ENCODE data around the gene TXLNB. TPM values are rescaled to one million over a fixed set of nuclear protein-coding genes. Genes with fewer than 3 reads are reported as not detected.

Gene TXLNB
- total and polyA plus RNA-seq, 9 donors: 2.3 to 7.9 (median 5.0) TPM

DNA sequence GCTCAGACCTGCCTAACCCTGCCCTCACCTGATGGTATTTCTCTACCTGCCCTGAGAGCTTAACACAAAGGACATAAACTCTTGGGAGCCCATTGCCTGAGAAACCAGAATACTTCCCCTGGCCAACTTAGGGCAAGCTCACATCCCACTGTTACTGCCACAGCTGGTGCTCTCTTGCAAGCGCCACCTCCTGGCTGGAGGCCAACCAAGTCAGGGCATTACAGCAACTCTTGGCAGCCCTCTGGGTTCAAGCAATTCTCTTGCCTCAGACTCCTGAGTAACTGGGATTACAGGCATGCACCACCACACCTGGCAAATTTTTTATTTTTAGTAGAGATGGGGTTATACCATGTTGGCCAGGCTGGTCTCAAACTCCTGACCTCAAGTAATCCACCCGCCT is 86.8 kb downstream of the TXLNB start:
- Histone ChIP-seq H3K4me1 (ENCODE audit: insufficient read depth) (no peaks in the 10 kb centered on the region), H3K36me3 (no peaks in the 10 kb centered on the region), H3K9me3 (no peaks in the 10 kb centered on the region), H3K27me3 (no peaks in the 10 kb centered on the region), H3K27ac (no peak overlapping the region), H3K4me3 (no peak overlapping the region)
- no peak for DNase-seq
- TF ChIP-seq POLR2A (IDR thresholded peaks at IDR 0.05) (no peak), EP300 (IDR thresholded peaks at IDR 0.05) (no peak)
- TF ChIP-seq, protein P1, sequence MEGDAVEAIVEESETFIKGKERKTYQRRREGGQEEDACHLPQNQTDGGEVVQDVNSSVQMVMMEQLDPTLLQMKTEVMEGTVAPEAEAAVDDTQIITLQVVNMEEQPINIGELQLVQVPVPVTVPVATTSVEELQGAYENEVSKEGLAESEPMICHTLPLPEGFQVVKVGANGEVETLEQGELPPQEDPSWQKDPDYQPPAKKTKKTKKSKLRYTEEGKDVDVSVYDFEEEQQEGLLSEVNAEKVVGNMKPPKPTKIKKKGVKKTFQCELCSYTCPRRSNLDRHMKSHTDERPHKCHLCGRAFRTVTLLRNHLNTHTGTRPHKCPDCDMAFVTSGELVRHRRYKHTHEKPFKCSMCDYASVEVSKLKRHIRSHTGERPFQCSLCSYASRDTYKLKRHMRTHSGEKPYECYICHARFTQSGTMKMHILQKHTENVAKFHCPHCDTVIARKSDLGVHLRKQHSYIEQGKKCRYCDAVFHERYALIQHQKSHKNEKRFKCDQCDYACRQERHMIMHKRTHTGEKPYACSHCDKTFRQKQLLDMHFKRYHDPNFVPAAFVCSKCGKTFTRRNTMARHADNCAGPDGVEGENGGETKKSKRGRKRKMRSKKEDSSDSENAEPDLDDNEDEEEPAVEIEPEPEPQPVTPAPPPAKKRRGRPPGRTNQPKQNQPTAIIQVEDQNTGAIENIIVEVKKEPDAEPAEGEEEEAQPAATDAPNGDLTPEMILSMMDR (IDR thresholded peaks at IDR 0.05): no peak
- intact Hi-C loops (cut with DNase I): no loop called here
- 97 to 100% (median 99%) methylated on average over 2 of the region's 2 CpGs for WGBS, 3 donors

DNA sequence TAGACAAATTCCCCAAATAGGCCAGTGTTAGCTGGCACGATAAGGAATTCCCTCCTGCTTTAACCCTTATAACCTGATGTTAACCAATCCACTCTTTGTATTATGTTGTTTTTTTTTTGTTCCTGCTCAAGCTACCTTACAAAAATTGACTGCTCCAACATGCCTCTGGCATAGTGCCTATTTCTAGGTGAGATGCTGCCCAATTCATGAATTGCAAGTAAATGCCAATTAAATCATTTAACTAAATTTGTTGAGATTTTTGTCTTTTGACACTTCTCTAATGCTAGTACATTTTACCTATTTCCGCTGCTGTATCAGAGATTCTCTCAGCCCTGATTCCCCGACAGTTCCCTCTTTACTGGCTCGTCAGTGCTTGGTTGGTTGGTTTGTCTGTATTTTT is 90.4 kb downstream of the TXLNB start:
- no peak for DNase-seq
- TF ChIP-seq, protein P1 (IDR thresholded peaks at IDR 0.05): no peak
- TF ChIP-seq POLR2A (IDR thresholded peaks at IDR 0.05): no peak
- TF ChIP-seq EP300 (IDR thresholded peaks at IDR 0.05): no peak
- H3K4me1 ChIP-seq (ENCODE audit: insufficient read depth): no peaks in the 10 kb centered on the region
- H3K27ac ChIP-seq: no peak overlapping the region
- intact Hi-C loops (cut with DNase I): no loop called here
- no peaks in the 10 kb centered on the region for H3K9me3 ChIP-seq
- 93 to 96% (median 94%) methylated on average over 4 of the region's 4 CpGs for WGBS, 3 donors
- no peak overlapping the region for H3K4me3 ChIP-seq
- no peaks in the 10 kb centered on the region for H3K36me3 ChIP-seq
- no peaks in the 10 kb centered on the region for H3K27me3 ChIP-seq

DNA sequence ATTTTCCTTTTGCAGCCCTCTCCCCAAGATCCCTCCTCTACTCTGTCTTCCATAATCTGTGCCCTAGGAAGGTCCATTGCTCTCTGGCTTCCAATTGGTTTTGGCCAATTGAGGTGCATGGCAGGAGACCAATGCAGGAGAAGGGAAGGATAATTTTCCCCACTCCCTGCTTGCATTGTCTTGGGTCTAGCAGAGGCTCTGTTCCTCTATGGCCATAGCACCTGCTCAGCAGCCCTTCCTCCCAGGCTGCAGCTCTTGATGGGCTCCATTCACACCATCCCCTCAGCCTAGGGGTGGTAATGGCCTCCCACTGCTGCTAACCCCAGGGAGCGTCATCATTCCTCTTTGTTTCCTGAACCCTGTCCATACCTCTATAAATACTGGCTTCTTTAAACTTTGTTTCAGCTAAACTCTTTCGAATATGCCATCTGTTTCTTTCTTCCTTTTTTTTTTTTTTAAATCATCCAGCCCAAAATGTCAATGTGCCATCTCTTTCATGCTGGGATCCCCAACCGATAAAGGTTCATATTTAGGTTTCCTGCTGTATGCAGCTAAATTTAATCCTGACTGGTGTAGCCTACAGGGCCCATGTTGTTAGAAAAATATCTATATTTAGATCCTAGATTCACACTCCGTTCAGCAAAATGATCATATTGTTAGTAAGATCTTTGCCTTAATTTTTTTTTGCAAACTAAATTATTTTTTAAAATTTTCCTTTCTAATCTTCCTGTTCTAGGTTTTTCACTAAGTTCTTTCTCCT is 93.1 kb downstream of the TXLNB start:
- no peak overlapping the region for H3K27ac ChIP-seq
- intact Hi-C loops (cut with DNase I): no loop called here
- no peaks in the 10 kb centered on the region for H3K4me1 ChIP-seq (ENCODE audit: insufficient read depth)
- no peak overlapping the region for H3K4me3 ChIP-seq
- no peaks in the 10 kb centered on the region for H3K9me3 ChIP-seq
- 75 to 89% (median 87%) methylated on average over 4 of the region's 4 CpGs for WGBS, 3 donors
- TF ChIP-seq EP300 (IDR thresholded peaks at IDR 0.05) (no peak), POLR2A (IDR thresholded peaks at IDR 0.05) (no peak)
- TF ChIP-seq, protein P1 (IDR thresholded peaks at IDR 0.05): no peak
- H3K27me3 ChIP-seq: no peaks in the 10 kb centered on the region
- DNase-seq: no peak
- H3K36me3 ChIP-seq: no peaks in the 10 kb centered on the region

DNA sequence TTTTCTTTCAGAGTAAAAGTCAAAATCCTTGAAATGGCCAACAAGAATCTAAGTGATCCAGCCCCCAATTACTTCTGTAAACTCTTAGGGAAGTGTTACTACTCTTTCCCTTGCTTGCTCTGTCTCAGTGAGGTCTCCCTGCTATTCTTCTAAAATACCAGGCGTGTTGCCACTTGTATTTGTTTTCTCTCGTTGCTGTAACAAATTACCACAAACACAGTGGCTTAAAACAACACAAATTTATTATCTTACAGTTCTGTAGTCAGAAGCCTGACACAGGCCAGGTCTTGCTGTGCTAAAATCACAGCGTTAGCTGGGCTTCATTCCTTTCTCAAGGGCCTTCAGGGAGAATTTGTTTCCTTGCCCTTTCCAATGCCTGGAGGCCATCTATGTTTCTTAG is 97.1 kb downstream of the TXLNB start:
- no peaks in the 10 kb centered on the region for H3K36me3 ChIP-seq
- no peaks in the 10 kb centered on the region for H3K27me3 ChIP-seq
- DNase-seq: no peak
- intact Hi-C loops (cut with DNase I): no loop called here
- no peak for TF ChIP-seq POLR2A (IDR thresholded peaks at IDR 0.05)
- TF ChIP-seq EP300 (IDR thresholded peaks at IDR 0.05): no peak
- TF ChIP-seq, protein P1 (IDR thresholded peaks at IDR 0.05): no peak
- WGBS, 3 donors: 39 to 71% (median 49%) methylated on average over 3 of the region's 3 CpGs
- no peaks in the 10 kb centered on the region for H3K9me3 ChIP-seq
- H3K4me3 ChIP-seq: no peak overlapping the region
- no peak overlapping the region for H3K27ac ChIP-seq
- no peaks in the 10 kb centered on the region for H3K4me1 ChIP-seq (ENCODE audit: insufficient read depth)

Other genes starting within 250 kb of the TXLNB start
- gene HECA, start 156.9 kb downstream of the TXLNB start, total RNA-seq: 10 to 100 TPM; 19.9 to 41.7 (median 23.6) TPM
- gene HECA, start 156.9 kb downstream of the TXLNB start, polyA plus RNA-seq: 10 to 100 TPM; 12.0 to 14.2 TPM
- 100 to 1,000 TPM; 164 to 350 (median 215) TPM for gene CITED2, start 82.7 kb upstream of the TXLNB start, total RNA-seq
- gene CITED2, start 82.7 kb upstream of the TXLNB start, polyA plus RNA-seq: 100 to 1,000 TPM; 304 to 329 TPM